NCI-H524 (cell line): ENCODE results near the gene MEF2D.

Source experiments
- DNase-seq, 2 experiments: peaks; one replicate each; lab custom pipeline; 2025; lab: John Stamatoyannopoulos, UW

MEF2D gene

DNA sequence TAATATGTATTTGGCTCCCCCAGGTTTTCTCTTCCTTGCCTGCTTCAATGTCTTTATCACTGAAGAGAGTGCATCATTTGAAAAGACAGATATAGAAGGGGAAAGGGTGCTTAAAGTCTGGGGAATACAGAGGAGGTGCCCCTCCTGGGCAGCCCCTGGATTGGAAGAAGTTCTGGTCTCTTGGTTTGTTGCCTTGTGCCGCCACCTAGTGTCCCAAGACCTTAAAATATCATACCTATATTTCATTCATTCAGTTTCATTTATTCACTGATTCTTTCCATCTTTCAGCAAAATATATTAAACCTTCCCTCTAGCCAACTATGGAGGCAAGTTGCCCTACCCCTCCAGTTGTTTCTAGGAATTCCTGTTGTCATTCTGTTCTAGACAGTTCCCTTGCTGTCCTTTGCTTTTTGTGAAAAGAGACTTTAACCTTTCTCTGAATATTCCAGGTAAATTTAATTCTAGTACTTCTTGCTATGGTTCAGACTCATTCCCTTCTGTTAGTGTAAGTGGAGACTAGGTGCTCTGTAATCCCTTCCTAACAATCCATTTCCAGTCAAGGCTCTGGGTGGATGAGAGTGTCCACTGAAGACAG is 56.1 kb downstream of the MEF2D start:
- peak; percentile 44 to 72 for DNase-seq

DNA sequence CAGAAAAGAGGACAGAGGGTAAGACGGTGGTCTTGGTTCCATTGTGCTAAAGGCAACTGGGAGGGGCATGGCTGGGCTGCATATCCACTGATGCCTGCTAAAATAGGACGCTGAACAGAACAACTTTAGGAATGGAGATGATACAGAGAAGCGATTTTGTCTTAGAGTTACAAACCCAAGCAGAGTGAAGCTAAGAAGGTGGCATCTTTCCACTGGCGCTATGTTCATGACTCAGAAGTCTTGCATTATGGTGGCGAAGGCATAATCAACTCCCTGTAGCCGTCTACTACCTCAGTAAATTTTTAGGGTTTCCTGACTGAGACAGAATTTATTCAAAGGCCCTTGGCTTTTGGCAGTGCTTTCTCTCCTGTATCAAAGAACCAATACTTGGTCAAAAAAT is 57.3 kb downstream of the MEF2D start:
- DNase-seq = no peak

DNA sequence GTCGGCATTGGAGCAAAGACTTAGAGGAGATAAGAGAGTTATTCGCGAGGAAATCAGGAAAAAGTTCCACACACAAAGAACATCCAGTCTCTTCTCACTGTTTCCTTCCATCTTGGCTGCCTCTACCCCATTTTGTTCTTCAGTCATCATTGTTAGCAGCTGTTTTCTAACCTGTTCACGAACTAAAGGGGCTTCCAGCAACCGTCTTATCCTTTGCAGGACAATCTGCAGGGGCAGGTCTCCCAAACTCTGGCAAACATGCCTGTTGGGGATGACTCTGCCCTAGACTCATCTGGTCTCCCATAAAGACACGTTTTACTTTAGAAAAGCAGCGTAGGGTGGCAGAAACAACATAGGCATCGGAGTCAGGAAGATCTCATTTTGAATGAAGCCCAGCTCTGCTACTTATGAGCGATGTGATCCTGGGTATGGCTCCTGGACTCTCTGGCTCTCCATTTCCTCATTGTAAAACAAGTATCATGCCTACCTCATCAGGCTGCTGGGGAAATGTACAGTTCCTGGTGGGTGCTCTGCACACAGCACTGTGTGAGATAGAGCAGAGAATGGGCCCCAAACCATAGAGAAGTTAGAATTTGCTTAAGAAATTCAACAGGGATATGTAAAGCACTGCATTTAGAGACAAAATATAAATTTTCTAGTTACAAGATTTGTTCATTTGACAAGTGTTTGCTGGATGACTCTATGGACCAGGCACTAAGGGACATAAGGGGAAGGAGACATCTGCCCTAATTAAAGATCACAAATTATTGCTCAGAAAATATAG is 59.7 kb downstream of the MEF2D start:
- peak in 1 of 2 experiments; percentile 16 for DNase-seq

DNA sequence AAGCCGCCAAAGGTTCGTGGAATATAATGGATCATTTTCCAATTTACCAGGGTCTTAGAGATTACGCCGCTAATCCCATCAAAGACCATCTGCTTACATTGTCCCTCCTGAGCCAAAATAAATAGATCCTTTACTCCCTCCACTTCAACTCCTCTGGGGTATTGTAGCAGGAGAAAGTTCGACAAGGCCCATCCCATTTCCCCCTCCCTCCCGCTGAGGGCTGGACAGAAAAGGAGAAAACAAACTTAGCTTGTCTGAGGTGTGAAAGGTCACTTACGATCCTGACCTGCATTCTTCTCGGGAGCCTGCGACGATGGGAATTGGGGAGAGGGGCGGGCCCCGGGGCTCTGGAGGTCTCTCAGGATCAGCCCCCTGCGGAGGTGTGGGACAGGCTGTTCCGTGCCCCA is 60.8 kb downstream of the MEF2D start:
- peak; percentile 87 to 94 for DNase-seq

DNA sequence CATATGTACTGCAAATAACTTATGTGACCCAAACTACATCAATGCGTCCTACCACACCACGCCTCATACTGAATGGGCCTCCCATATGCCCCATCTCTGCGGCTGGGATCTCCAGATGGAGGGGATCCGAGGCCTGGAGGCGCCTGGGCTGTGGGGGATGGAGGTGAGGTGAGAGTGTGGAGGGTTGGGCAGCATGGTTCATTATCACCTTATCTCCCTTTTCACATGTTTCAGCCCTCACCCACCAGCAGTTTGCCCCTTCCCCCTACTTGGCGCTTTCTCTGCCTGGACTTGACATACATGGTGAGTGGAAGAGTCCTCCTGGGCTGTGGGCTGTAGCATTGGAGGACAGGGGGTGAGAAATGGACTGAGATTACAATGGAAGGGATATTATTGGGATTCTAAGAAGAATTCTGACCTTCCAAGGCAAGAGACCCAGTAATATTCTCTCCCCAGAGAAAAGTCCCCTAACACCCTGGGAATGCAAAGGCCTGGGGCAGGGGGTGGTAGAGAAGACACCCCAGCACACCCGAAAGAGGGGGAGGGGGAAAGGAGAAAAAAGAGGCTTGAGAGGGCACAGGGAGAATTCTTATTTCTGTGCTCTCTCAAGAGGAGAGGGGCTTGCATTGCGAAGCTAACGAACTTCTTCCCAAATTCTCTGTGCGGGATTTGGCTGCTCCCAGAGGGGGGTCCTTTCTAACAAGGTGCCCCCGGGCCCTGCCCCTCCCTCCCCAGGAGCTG is 61.4 kb downstream of the MEF2D start:
- peak; percentile 54 to 65 for DNase-seq

DNA sequence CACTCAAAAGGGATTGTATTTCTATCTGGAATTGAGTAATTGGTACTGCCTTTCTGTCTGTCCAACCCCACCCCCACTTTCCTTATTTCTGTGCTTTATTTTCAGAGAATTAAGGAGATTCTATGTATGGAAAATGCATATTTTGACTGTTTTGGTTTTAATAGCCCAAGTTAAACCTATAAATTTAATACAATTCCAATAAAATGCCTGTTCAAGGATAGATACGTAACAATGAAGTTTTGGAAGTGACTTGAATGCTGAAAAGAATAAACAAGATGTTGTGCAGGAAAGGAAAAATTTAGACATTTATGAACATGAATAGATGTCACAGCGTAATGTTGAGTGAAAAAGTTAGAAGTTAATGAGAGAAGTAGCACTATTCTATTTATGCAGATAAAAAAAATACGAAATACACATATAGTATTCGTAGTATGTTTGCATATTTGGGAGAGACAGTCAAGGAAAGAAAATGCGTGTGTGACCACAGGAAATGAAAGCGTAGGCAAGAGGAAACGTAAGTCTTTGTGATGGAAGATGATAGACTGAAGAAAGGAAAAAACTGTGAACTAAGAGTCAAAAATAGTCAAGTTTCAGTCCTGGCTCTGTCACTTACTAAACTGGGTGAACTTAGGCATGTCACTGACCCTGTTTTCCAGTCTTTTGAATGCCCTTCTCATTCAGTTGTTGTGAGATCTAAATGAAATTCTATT is 62.1 kb downstream of the MEF2D start:
- DNase-seq = no peak

DNA sequence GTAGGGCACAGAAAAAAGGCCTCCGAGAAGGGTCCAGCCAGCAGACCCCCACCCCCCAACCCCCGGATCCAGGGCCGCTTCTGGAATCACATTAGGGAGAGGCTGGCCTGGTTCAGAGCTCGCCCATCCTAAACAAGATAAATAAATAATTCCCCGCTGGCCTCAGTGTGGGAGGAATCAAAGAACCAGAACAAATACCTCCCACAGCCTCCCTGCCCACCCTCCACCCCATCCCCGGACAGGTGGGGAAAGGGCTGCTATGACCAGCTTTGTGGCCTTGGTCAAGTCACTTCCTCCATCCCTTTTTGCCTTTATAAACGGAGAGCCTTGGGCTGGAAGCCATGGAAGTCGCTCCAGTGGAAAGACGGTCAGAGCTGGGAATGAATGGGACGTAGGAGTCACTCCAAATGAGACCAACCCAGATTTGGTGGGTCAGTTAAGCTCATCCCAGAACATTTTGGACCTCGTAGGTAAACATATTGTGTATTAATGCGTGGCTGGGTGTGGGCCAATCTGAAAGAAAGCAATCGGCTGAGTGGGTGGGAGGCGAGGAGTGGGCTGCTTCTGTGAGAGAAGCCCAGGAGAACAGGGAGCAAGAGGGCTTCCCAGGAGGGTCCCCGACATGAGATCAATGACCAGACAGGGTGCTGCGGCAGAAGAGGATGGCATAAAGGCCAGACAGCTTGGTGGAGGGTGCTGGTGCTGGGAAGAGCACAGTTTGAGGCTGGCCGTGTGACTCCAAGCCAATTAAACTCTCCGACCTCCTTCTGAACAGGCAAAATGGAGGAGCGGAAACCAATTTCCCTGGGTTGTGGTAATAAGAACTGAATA is 63.3 kb downstream of the MEF2D start:
- DNase-seq = no peak

DNA sequence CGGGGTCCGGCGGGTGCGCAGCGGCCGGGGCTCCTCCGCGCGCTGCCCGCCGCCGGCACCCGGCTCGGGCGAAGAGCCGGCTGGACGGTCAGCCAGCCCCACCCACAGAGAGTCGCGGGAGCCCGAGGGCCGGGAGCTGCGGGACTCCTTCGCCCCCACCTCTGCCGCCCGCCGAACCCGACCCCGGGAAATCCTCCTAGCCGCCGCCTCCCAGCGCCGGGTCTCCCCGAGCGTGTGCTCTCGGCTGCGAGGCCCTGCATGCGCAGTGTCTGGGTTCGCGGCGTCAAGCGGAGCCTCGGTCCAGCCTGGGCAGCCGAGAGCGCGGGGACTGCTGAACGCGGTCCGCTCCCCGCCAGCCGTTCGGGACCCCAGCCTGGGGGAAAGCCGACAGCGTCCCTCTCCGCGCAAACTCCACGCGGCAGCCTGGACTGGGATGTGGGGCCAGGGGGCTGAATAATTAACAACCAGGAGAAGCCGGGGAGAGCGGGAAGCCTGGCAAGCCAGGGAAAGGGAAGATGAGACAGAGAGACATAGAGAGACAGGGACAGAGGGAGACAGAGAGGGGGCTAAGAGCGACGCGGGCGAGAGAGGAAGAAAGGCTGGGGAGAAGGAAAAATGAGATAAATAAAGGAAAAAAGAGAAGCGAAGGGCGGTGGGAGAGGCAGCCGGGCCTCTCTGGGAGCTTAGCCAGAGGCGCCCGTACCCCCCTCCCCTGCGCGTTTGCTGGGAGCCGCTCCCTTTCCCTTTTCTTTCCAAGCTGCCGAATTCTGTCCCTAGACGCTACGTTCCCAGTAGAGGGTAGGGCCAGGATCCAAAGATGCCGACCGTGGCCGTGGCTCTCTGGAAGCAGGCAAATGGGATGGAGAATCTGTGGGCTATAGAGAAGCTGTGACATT is 64.2 kb downstream of the MEF2D start:
- DNase-seq = peak in 1 of 2 experiments; percentile 18

DNA sequence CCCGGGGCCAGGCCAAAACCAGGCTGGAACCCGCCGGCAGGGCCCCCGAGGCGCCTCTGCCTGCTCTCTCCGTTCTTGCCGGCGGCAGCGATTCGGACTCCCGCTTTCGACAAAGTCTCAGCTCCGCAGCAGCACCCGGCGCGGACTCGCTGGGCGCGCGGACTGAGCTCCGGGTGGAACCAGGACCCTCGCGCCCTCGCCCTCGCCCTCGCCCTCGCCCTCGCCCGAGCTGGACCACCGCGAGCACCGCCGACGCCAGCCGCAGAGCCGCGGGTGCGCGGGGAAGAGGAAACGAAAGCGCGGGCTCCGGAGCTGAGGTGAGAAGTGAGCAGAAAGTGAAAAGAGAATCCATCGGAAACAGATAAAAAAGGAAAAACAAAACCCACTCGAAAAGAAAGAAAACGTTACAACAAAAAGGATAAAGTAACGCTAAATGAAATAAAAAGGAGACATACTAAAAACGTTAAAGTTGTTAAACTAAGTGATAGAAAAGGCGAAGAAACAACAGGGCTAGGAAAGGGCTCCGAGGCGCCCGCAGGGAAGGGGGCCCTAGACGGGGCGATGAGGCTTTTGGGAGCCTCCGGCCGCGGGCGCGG is 64.9 kb downstream of the MEF2D start:
- peak in 1 of 2 experiments; percentile 16 for DNase-seq

DNA sequence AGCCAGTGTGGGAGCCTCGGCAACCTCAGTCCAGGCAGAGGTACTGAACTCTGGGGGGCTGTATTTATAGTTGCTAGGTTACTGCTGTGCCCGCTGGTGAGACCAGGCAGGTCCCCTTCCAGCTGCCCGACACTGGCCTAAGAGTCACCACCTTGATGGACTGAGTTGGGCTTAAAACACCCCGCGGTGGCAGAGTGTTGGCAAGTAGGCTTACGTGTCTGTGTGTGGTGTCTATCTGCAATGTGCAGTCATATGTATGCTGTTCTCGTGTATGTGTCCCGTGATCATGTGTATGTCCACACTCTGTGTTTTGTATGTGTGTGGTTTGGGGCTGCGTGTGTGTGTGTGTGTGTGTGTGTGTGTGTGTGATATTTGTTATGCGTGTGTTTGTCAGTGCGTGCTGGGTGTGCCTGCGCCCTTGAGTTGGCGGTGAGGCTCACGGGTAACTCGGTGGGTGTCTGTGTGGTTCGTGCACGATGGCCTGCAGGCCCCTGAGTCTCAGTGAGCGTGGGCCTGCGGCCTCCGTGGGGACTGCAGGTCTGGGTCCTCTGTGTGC is 65.5 kb downstream of the MEF2D start:
- DNase-seq = no peak

DNA sequence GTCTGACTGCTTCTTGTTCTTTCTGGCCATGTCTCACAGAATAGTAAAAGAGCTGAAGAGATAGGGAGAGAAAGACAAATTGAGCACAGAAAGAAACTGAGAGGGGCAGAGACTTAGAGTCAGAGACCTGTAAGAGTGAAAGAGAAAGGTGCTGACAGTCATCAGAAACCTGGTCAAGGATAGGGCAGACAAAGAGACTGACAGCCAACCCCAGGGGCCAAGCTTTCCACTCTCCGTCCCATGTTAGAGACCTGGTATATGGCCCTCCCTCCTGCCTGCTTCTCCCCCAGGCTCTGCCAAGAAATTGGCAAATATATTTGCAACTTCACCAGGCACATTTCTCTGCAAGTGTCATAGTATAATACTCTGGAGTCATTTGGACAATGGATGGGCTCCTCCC is 67.0 kb downstream of the MEF2D start:
- DNase-seq = no peak

DNA sequence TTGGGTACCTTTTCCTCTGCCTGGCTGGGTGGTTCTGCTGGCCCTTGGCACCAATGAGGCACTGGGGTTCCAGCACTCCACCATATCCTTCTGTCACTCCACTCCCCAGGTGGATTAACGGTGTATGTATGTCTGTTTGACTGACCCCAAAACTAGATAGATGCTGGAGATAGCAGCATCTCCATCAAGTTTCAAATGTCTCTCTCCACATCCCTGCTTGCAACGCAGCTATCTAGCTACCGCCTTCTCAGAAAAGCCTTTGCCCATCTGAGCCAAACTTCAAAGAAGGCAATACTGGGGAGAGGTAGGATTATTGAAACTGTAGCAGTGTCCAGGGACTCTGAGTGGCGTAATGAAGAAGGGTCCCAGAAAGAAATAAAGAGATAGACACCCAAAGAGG is 67.5 kb downstream of the MEF2D start:
- DNase-seq = no peak

DNA sequence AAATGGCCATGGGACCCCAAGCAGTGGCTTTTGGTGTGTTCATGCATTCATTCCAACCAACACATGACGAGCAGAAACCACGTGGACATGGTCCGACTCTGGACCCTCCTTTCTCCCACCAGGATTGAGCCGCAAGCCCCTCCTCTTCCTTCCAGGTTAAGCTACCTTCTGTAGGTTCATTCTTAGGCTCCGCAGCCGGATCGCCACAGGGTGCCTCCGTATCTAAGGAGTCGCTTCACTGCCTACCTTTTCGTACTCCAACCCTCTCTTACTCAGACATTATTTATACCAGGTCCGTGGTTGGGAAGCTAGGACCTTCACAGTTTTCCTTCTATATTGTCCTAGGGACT is 67.9 kb downstream of the MEF2D start:
- DNase-seq = no peak

DNA sequence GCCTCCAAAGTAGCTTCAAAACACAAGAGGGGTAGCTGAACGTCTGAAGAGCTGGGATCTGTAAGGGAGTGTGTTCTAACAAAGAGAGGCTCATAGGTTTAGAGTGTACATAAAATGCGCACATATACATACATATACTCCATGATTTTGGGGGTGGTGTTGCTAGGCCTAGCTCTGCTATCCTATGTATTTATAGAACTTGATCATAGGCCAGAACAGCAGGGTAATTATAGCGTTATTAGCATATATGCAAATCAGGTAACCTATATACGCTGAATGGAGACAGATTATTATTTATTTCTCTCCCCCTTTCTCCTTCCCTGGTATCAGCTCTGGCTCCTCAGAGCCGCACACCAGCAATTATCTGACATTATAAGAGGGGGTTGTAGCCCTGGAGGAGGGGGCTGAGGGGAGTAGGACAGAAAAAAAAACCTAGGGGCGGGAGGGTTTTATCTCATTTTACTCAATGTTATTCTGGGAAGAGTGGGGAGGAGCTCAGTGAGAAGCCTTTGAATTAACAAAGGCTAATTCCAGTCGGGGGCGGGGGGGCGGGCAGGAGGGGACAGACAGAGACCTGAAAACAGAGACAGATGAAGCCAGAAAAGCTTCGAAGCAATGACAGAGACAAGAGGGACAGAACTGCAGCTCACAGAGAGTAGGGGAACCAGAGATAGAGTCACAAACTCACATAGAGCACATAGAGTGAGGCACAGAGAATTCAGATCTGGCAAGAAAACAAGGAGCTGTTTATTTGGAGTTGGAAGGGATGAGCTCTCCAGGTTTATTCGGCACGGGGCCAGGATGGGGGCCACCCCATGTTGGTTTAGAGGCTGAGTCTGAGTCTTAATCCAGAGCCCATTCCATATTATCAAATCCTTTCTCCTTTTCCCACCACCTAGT is 68.6 kb downstream of the MEF2D start:
- DNase-seq = no peak

DNA sequence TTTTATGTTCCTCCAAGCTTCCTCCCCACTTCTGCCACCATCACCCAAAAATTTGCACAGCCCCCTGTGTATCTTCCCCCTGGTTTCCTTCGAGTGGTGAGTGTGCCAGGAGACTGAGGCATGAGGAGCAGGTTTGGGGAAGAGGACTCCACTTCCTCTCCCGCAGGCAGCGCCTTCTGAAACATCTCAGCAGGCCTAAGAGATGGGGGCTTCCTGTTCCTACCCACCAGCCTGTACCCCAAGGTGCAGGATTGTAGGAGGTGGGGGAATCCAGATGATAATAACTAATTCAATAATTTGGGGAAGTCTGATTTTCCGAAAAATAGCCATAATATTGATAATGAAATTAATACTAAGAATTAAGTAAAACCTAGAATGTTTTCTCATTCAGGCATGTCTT is 69.2 kb downstream of the MEF2D start:
- no peak for DNase-seq

DNA sequence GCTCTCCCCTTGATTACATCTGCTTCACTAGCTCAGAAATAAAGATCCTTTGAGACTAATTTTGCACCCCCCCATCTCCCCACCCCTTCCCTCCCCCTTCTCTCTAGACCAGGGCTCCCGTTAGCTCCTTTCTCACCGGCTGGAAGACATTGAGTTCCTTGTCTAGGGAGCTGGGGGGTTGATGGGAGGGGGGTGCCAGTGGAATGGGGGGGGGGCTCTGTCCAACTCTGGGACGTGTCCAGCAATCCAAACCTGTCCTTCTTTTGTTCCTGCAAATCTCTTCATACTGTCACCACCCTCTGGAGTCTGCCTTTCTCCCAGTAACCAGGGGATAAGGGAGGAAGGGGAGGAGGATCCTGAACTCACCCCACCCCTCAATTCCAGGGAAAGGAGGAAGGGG is 69.7 kb downstream of the MEF2D start:
- no peak for DNase-seq

DNA sequence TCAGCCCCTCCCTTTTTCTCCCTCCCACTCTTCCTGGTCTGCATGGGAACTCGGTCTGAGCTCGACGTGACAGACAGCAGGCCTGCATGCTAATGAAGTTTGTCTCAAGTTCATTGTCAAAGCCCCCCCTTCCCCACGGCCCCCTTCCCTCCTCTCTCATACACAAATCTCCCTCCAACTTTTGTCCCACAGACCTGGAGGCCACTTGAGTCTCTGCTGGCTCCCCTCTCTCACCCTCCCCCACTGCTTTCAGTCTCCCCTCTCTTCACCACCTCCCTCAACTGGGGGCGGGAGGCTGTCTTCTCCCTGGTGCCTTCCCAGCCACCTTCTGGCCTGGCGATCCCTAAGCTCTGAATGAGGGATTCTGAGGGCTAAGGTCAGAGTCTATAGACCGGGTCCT is 70.3 kb downstream of the MEF2D start:
- peak in 1 of 2 experiments; percentile 35 for DNase-seq

DNA sequence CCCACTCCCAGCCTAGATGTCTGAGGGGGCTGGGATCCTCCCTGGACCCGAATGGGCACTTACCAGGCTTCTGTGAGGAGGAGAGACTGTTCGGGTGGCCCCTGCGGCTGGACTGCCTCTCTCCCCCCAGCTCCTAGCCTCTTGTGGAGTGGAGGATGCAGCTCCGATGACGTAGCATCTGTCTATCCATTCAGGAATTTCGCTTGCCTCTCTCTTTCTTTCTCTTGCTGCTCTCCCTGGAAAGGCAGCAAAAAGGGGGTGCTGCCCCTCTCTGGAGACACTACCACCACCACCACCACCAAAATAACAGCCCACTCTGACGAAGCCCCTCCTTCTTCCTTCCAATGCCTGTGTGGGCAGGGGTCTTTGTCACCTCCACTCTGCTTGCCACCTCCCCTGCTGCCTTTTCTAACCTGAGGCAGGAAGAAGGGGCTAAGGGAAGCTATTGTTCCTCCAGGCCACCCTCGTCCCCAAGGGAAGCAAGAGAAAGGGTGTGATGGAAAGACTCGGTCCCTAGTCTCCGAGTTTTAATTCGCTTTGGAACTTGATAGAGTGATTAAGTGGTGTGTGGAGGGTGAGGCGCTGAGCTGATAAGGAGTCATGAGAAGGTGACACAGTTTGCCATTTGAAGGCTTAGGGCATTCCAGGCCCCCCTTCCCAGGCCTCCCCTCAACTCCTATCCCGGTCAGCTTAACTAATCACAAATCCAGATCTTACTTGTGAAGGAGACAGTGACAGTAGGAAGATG is 71.1 kb downstream of the MEF2D start:
- DNase-seq = peak in 1 of 2 experiments; percentile 12
